Stomach (tissue), 9 donors: ENCODE results near the gene RIMBP2. TPM values are rescaled to one million over a fixed set of nuclear protein-coding genes. Genes with fewer than 3 reads are reported as not detected.
A peak's percentile ranks its signal among the peaks of the same experiment; 100 is the strongest.

Source experiments
- DNase-seq, 2 donors: peaks; one replicate each; pipeline versions ENCODE4 v3.0.0 to v3.0.0-alpha.2; 2013 to 2019
- H3K27ac ChIP-seq, 5 donors: fragments of 200-600 bp in 4 of 5; sonication (generic) in 4 of 5; one replicate each; pipeline ENCODE4 v1.5.1; 2013 to 2019; ENCODE audit warnings: mild to moderate bottlenecking in 1 of 5, moderate library complexity in 1 of 5
- H3K27me3 ChIP-seq, 3 donors: fragments of 200-600 bp; sonication (generic); one replicate each; pipeline ENCODE4 v1.5.1; 2017 to 2019; ENCODE audit warnings: mixed run types in 1 of 3
- H3K36me3 ChIP-seq, 4 donors: fragments of 200-600 bp; sonication (generic); 1 replicate in 3 of 4; 2 replicates in 1 of 4; pipeline ENCODE4 v1.5.1; 2016 to 2019
- H3K4me1 ChIP-seq, 4 donors: fragments of 200-600 bp; sonication (generic); one replicate each; pipeline ENCODE4 v1.5.1; 2016 to 2019
- H3K4me3 ChIP-seq, 4 donors: fragments of 200-600 bp; sonication (generic) in 3 of 4; one replicate each; pipeline ENCODE4 v1.5.1; 2016 to 2019; ENCODE audit warnings: mild to moderate bottlenecking in 1 of 4
- H3K9me3 ChIP-seq, 4 donors: fragments of 200-600 bp; sonication (generic); one replicate each; pipeline ENCODE4 v1.5.1; 2016 to 2019
- CTCF ChIP-seq, 7 experiments: fragments of 450-650 bp in 4 of 7; fragments of 200-600 bp in 3 of 7; sonication (generic) in 3 of 7; IDR thresholded peaks; one replicate each; pipeline ENCODE4 v1.5.1; 2016 to 2019; ENCODE audit warnings: antibody characterized with exemption in 7 of 7, control low read depth in 2 of 7, mild to moderate bottlenecking in 1 of 7
- EP300 ChIP-seq: sonication (generic); formaldehyde crosslinking; IDR thresholded peaks from one replicate; pipeline ENCODE4 v1.6.1; 2017; ENCODE audit warnings: antibody characterized with exemption
- POLR2A ChIP-seq, 4 donors: fragments of 450-650 bp; IDR thresholded peaks; one replicate each; pipeline ENCODE4 v1.6.1; 2016; ENCODE audit warnings: antibody characterized with exemption in 4 of 4, control low read depth in 2 of 4, mild to moderate bottlenecking in 1 of 4, moderate library complexity in 1 of 4
- POLR2AphosphoS5 ChIP-seq, 3 donors: sonication (generic); formaldehyde crosslinking; IDR thresholded peaks; one replicate each; pipeline ENCODE4 v1.6.1; 2016; ENCODE audit warnings: antibody characterized with exemption in 3 of 3
- WGBS, 5 donors: extraction: QIAGEN DNeasy Blood & Tissue Kit in 3 of 5; methylation state at CpG; one replicate each; pipeline versions ENCODE4 v1.1.5 to v1.1.7; 2013 to 2018; 5-methylcytosine and 5-hydroxymethylcytosine counted together
- intact Hi-C: fragments of 100-400 bp; cut with DNase I; formaldehyde crosslinking; loops from one replicate; pipeline ENCODE4 v1.15.1; 2023; ENCODE audit warnings: low total_unique reads
- polyA plus RNA-seq, 3 donors: library from polyadenylated mRNA; stranded (reverse); fragments of 200-250 nt; gene quantifications; one replicate each; pipeline ENCODE4 v1.2.3, GENCODE V29; 2013
- total RNA-seq, 5 donors: library from RNA; depleted of rRNA; stranded (reverse); fragments of >200 nt; gene quantifications; one replicate each; pipeline versions ENCODE4 v1.1.0 to v1.2.3, GENCODE V29; 2014 to 2016
- donor health status: healthy with polysubstance abuse.
- donor health status: Bipolar disorder and iron deficiency.
- donor health status: healthy.

RIMBP2 gene
- total and polyA plus RNA-seq, 8 donors = 0.75 to 44.6 (median 5.6) TPM

GRCh38 chr12:130527239-130527638, 188.9 kb downstream of the RIMBP2 start:
- Histone ChIP-seq H3K9me3 (no peaks in the 10 kb centered on the region), H3K27me3 (peaks cover 0 to 21% (median 0%) of the 10 kb centered on the region in 3 donors), H3K27ac (no peak overlapping the region), H3K36me3 (no peaks in the 10 kb centered on the region), H3K4me3 (no peak overlapping the region), H3K4me1 (no peaks in the 10 kb centered on the region)
- 20 to 53% (median 30%) methylated on average over 2 of the region's 2 CpGs for WGBS, 5 donors
- TF ChIP-seq POLR2AphosphoS5 (IDR thresholded peaks at IDR 0.05) = no peak
- no peak for TF ChIP-seq EP300
- no peak for TF ChIP-seq POLR2A (IDR thresholded peaks at IDR 0.05)
- TF ChIP-seq CTCF (IDR thresholded peaks at IDR 0.05) = no peak
- no peak for DNase-seq
- intact Hi-C loops = no loop called here

GRCh38 chr12:130526813-130527212, 189.3 kb downstream of the RIMBP2 start:
- no peak overlapping the region for H3K4me3 ChIP-seq
- intact Hi-C loops = no loop called here
- H3K27me3 ChIP-seq = peaks cover 0 to 21% (median 0%) of the 10 kb centered on the region in 3 donors
- no peaks in the 10 kb centered on the region for H3K4me1 ChIP-seq
- TF ChIP-seq POLR2AphosphoS5 (IDR thresholded peaks at IDR 0.05) (no peak), CTCF (IDR thresholded peaks at IDR 0.05) (no peak), EP300 (no peak), POLR2A (IDR thresholded peaks at IDR 0.05) (no peak)
- H3K9me3 ChIP-seq = no peaks in the 10 kb centered on the region
- no peaks in the 10 kb centered on the region for H3K36me3 ChIP-seq
- WGBS, 5 donors = 6 to 11% (median 9%) methylated on average over 6 of the region's 6 CpGs
- peak in 1 of 2 donors; percentile 67 for DNase-seq
- no peak overlapping the region for H3K27ac ChIP-seq

- DNase-seq = no peak
- TF ChIP-seq EP300 (no peak), POLR2AphosphoS5 (IDR thresholded peaks at IDR 0.05) (no peak), POLR2A (IDR thresholded peaks at IDR 0.05) (no peak), CTCF (IDR thresholded peaks at IDR 0.05) (no peak)
- Histone ChIP-seq H3K9me3 (no peaks in the 10 kb centered on the region), H3K36me3 (no peaks in the 10 kb centered on the region), H3K27me3 (peaks cover 0 to 21% (median 0%) of the 10 kb centered on the region in 3 donors), H3K4me1 (no peaks in the 10 kb centered on the region), H3K4me3 (no peak overlapping the region), H3K27ac (no peak overlapping the region)
- intact Hi-C loops = no loop called here
- 69 to 81% (median 79%) methylated on average over 10 of the region's 10 CpGs for WGBS, 5 donors
These were observed 190.5 kb downstream of the RIMBP2 start for GRCh38 chr12:130525384-130526172.

- intact Hi-C loops = no loop called here
- Histone ChIP-seq H3K27ac (no peak overlapping the region), H3K4me3 (no peak overlapping the region), H3K4me1 (no peaks in the 10 kb centered on the region), H3K9me3 (peaks cover 0 to under 1% (median 0%) of the 10 kb centered on the region in 4 donors), H3K36me3 (no peaks in the 10 kb centered on the region), H3K27me3 (peaks cover 0 to 21% (median 0%) of the 10 kb centered on the region in 3 donors)
- WGBS, 5 donors = 68 to 85% (median 73%) methylated on average over 8 of the region's 8 CpGs
- DNase-seq = no peak
- no peak for TF ChIP-seq POLR2AphosphoS5 (IDR thresholded peaks at IDR 0.05)
- TF ChIP-seq CTCF (IDR thresholded peaks at IDR 0.05) = no peak
- no peak for TF ChIP-seq POLR2A (IDR thresholded peaks at IDR 0.05)
- TF ChIP-seq EP300 = no peak
These were observed 191.3 kb downstream of the RIMBP2 start for GRCh38 chr12:130524759-130525158.
